Endothelial cell of hepatic sinusoid (primary cell): Measurements from ENCODE around the gene EDDM13.
"Not testable (repeated sequence)": the region's sequence is repeated elsewhere in the genome, so short reads cannot be mapped to it uniquely, and the experiment has no call there.

ENCODE experiments used
- in situ Hi-C: cut with HindIII; loops from 2 replicates; pipeline ENCODE4 v1.10.0; 2017; ENCODE audit warnings: low sequenced_read_pairs

EDDM13 gene

DNA sequence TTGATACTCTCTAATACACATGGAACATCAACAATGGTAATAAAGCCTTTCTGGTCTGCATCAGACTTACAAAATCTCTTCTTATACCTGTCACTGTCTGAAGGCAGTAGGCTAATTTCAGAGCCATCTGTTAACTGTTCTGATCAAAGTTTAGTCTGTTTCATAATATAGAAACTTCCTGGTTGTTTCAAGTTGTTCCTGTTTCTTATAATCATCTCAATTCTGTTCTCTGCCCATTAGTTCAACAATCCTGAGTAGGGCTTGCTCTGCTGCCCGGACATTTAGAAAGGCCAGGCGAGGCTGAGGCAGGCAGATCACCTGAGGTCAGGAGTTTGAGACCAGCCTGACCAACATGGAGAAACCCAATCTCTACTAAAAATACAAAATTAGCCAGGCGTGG, 47.4 kb downstream of the EDDM13 start:
- in situ Hi-C loops = no loop called here

- in situ Hi-C loops = no loop called here
Observed at GRCh38 chr19:56321254-56321988, 48.9 kb downstream of the EDDM13 start.

- in situ Hi-C loops = no loop called here
Observed at GRCh38 chr19:56321989-56322440, 49.5 kb downstream of the EDDM13 start.

- in situ Hi-C loops = no loop called here
Observed at GRCh38 chr19:56324436-56324835, 51.9 kb downstream of the EDDM13 start.

DNA sequence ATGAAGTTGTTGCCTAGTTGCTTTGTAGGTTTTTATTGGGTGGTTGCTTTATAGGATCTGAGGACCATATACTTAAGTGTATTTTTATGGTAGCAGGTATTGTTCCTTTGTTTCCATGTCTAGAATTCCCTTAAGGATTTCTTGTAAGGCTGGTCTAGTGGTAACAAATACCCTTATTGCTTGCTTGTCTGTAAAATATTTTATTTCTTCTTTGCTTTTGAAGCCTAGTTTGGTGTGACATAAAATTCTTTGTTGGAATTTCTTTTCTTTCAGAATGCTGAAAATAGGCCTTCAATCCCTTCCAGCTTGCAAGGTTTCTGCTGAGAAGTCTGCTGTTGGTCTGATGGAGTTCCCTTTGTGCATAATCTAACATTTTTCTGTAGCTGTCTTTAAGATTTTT, 60.1 kb downstream of the EDDM13 start:
- in situ Hi-C loops = no loop called here

DNA sequence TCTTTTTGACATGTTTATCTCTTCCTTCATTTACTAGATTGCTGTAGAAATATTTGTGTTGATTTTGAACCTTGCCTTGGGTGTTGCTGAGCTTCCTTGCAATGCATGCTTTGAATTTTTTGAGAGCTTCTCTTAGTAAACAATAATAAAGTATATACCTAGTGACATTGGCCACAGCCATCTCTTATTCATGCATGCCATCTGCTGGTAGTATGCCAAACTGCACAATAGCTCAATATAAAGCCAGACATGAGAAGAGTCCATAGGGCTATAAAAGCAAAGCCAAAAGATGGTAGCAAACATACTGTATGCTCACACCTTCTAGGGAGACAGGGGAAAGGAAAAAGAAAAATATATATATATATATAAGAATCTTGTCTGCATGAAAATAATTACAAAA, 61.0 kb downstream of the EDDM13 start:
- in situ Hi-C loops = no loop called here

DNA sequence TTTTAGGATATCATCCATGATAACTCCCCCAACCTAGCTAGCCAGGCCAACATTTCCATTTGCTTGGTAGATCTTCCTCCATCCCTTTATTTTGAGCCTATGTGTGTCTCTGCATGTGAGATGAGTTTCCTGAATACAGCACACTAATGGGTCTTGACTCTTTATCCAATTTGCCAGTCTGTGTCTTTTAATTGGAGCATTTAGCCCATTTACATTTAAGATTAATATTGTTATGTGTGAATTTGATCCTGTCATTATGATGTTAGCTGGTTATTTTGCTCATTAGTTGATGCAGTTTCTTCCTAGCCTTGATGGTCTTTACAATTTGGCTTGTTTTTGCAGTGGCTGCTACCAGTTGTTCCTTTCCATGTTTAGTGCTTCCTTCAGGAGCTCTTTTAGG, 62.8 kb downstream of the EDDM13 start:
- in situ Hi-C loops = not testable (repeated sequence)

GRCh38 chr19:56337077-56337476, 64.5 kb downstream of the EDDM13 start:
- in situ Hi-C loops = not testable (repeated sequence)

DNA sequence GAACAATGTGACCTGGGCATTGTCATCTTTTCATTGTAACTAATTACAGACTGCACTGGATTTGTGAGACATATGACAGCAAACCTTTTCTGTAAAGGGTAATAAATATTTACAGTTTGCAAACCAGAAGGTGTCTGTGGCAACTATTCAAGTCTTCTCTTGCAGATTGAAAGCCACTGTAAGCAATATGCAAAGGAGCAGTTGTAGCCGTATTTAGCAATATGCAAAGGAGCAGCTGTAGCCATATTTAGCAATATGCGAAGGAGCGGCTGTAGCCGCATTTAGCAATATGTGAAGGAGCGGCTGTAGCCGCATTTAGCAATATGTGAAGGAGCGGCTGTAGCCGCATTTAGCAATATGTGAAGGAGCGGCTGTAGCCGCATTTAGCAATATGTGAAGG, 66.5 kb downstream of the EDDM13 start:
- in situ Hi-C loops = not testable (repeated sequence)

GRCh38 chr19:56341948-56342347, 69.4 kb downstream of the EDDM13 start:
- in situ Hi-C loops = no loop called here

DNA sequence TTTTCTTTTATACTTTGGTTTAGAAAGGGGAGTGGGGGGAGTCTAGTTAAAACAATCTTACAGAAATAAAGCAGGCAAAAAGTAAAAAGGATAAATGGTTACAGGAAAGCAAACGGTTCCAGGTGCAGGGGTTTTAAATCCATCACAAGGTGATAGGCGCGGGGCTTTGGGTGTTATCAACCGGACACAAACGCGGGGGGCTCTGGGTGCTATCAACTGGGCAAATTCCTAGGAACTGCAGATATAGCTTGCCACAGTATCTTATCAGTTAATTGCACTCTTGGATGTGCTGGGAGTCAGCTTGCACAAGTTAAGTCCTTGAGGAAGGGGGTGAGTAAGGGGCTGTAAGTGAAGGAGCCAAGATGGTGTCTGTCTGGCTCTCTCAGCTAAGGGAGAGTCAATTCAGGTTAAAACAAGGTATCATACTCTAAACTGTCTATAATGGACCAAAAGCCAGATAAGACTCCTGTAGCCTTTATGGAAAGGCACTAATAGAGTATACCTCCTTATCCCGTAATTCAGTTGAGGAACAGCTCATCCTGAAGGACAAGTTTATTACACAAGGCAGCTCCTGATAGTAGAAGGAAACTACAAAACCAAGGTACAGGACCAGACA, 74.7 kb downstream of the EDDM13 start:
- in situ Hi-C loops = no loop called here

DNA sequence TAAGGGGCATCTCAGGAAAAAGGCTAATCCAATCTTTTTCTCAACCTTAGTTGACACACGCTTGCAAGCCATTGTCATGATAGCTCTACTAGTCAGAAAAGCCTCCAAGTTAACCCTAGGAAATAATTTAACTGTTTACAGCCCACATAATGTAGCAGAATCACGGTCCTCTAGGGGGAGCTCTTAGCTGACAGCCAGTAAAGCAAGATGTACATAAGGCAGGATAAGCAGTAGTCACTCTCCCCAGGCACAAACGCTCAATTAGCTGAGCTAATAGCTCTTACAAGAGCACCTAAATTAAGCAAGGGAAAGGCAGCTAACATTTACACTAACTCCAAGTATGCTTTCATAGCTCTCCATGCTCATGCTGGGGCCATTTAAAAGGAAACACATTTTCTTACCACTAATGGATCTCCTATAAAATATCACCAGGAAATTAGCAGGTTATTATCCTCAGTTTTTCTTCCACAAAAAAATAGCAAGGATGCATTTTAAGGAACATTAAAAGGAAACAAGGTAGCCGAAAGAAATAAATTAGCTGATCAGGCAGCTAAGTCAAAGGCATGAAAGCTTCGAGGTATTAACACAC, 75.8 kb downstream of the EDDM13 start:
- in situ Hi-C loops = no loop called here

DNA sequence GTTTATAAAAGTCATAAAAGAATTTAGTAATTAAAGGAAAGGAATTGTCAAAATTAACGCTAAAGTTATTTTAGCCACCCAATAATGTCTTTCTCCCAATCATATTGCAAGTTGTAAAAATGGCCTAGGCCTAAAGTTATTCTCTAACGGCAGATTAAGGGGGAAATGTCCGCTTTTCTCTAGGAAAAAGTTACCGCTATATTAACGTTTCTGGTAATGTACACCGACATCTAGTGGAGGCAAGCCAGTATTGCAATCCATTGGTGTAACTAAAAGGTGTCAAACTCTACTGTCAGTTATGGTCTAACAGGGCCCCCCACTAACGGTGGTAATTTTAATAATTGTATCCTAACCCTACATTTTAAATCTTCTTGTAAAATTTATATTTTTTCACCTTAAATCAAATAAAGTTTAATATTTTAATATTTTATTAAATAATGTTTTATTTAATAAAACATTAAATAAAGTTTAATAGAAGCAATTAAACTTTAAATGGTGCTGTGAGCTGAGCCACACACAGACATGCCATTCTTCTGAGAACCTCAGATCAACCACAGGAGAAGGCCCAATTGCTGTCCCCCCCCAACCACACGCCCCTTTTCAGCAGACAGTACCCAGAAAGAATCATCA, 78.0 kb downstream of the EDDM13 start:
- in situ Hi-C loops = no loop called here

DNA sequence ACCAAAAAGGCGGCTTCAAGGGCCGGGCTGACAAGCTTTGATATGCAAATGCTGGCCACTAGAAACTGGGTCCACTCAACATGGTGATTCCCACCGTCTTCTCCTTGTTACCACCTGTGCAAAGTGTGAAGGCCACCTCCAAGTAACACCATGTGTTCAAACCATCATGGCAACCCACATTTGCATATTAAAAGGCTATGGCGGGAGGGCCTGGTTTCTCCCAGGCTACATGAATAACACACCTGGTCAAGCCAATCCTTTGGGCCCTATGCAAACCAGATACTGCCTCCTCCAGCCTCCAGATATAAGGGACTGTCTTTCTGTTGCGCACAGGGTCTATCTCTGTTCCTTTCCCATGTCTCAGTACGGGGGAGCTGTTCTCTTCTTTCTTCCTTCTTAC, 78.7 kb downstream of the EDDM13 start:
- in situ Hi-C loops = no loop called here

DNA sequence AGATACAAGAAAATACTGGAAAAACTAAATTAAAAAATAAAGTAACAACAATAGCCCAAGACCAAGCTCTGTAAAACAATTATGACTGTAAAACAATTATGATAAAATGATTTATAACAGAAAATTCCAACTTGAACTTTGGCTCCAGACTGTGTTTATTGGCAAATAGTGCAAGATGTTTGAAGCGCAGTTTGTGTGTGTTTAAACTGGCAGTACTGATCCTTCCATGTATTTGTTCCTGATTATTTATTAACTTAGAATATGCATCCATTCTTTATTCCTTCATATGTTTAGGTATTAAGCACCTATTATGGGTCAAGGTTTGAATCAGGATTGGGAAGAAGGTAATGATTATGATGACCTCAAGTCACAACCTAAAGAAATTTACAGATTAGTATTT, 83.0 kb downstream of the EDDM13 start:
- in situ Hi-C loops = no loop called here

GRCh38 chr19:56356944-56357343, 84.4 kb downstream of the EDDM13 start:
- in situ Hi-C loops = no loop called here
